ENCODE measurements around the gene CRYGS.

DNA sequence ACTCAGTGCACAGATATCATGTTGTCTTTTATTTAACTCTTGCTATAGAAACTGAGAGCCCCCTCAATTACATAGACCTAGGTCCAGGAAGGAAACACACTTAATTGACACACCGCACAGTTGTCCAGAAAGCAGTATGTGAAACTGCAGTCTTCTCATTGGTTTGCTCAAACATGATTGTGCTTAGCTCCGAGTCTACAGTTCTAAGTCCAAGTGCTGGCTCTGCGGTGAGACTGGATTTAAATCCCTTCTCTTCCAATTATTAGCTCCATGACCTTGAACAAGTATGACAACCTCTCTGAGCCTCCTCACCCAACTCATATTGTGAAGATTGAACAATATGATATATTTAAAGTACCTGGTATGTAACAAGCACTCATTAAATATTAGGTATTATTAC lies 49.7 kb upstream of the CRYGS start:
- TF ChIP-seq, protein P1, sequence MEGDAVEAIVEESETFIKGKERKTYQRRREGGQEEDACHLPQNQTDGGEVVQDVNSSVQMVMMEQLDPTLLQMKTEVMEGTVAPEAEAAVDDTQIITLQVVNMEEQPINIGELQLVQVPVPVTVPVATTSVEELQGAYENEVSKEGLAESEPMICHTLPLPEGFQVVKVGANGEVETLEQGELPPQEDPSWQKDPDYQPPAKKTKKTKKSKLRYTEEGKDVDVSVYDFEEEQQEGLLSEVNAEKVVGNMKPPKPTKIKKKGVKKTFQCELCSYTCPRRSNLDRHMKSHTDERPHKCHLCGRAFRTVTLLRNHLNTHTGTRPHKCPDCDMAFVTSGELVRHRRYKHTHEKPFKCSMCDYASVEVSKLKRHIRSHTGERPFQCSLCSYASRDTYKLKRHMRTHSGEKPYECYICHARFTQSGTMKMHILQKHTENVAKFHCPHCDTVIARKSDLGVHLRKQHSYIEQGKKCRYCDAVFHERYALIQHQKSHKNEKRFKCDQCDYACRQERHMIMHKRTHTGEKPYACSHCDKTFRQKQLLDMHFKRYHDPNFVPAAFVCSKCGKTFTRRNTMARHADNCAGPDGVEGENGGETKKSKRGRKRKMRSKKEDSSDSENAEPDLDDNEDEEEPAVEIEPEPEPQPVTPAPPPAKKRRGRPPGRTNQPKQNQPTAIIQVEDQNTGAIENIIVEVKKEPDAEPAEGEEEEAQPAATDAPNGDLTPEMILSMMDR (conservative IDR thresholded peaks at IDR 0.05; ENCODE audit: low read length) = no peak
- TF ChIP-seq EZH2phosphoT487 (IDR thresholded peaks at IDR 0.05; ENCODE audit: borderline replicate concordance, low read depth, low read length) = no peak

Data from OCI-LY7 (cell line).